Measurements from ENCODE around the gene SAPCD2. TPM values are rescaled to one million over a fixed set of nuclear protein-coding genes. Genes with fewer than 3 reads are reported as not detected.

The SAPCD2 gene
- total and polyA plus RNA-seq, 2 of the 4 experiments (the other 2 are of a cell fraction), result 3.4 to 4.9 TPM

DNA sequence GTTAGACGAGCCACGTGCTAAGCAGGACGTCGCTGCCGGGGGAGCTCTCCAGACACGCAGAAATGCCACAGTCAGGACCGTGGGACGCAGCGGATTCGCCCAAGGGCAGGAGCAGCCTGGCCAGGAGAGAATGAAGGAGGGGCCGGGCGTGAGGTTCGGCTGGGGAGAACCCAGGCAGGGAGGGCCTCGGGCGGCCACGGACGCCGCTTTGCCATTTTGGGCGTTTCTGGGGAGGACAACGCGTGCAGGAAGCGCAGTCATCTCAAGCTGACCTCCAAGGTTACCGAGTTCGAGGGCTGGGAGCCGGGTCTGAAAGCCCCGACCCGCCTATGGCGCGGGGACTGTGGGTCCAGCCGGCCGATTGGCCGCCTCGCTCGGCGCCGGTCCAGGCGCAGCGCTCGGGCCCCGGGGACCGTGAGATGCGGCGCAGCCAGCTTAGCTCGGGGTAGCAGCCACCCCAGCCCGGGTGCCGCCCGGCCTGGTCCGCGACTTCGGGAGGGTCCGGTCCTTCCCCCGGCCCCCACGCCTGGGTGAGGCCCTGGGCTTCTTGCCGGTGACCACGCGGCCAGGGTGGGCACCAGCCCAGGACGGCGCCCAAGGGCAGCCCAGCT lies 15.7 kb upstream of the SAPCD2 start:
- no peak overlapping the region for H2BK20ac ChIP-seq (ENCODE audit: low read depth, low read length)
- no TSS peak for BruUV-seq (replicated peaks)
- peaks cover 25 to 40% of the 10 kb centered on the region in 2 experiments for H3K79me1 ChIP-seq (ENCODE audit: low read depth in 1 of 2, low read length in 2 of 2)
- H3K27me3 ChIP-seq (ENCODE audit: control insufficient read depth, insufficient read depth, low read length), result no peaks in the 10 kb centered on the region
- peak overlapping the region; percentile 58 for H3K56ac ChIP-seq (ENCODE audit: extremely low read depth, insufficient read depth, low read length)
- H4K5ac ChIP-seq (ENCODE audit: low read depth, low read length), result peak overlapping the region; percentile 31; the same call in 1 of the 2 replicates
- DNase-seq (no peak), ATAC-seq (ENCODE audit: low read depth) (peak; percentile 7)
- peak overlapping the region; percentile 68 for H3K9ac ChIP-seq (ENCODE audit: low read depth, low read length)
- H3K14ac ChIP-seq (replicated peaks; ENCODE audit: low read depth, low read length), result peak overlapping the region; percentile 24
- ChIA-PET CTCF (interaction anchor here (0.9 to 1.0 kb wide), 3 partner anchors 19 to 39 kb away, joined by 3 to 4 read pairs (median 4); no protein-coding TSS in a partner anchor), POLR2A (ENCODE audit: unreplicated experiment) (interaction anchor here (0.6 kb wide), 1 partner anchor 9 kb away, joined by 4 read pairs; no protein-coding TSS in a partner anchor)
- peak overlapping the region; percentile 93 for H2AK5ac ChIP-seq (ENCODE audit: low read depth, low read length)
- in situ Hi-C loops (cut with MboI; ENCODE audit: low sequenced_read_pairs) (no loop called here), intact Hi-C loops (cut with micrococcal nuclease) (loop anchor here (1.0 kb wide), 1 partner anchor 16 kb away; the partner anchor contains the start of gene SAPCD2), dilution Hi-C loops (cut with HindIII; ENCODE audit: low sequenced_read_pairs, unreplicated experiment) (no loop called here)
- H3K18ac ChIP-seq (ENCODE audit: low read depth, low read length), result no peak overlapping the region
- H2BK15ac ChIP-seq (ENCODE audit: low read depth, low read length), result no peak overlapping the region
- H3K4ac ChIP-seq (ENCODE audit: low read depth, low read length), result peak overlapping the region; percentile 87
- no peaks in the 10 kb centered on the region for H4K20me1 ChIP-seq (ENCODE audit: insufficient read depth, low read length)
- no peaks in the 10 kb centered on the region for H3K9me3 ChIP-seq (ENCODE audit: control insufficient read depth, insufficient read depth, low read length)
- H2BK5ac ChIP-seq (ENCODE audit: low read depth, low read length, poor library complexity, severe bottlenecking), result peak overlapping the region; percentile 68
- peak overlapping the region; percentile 67 to 98 for H4K8ac ChIP-seq (ENCODE audit: low read depth in 2 of 2, low read length in 2 of 2)
- peak overlapping the region; percentile 46 for H3K27ac ChIP-seq (ENCODE audit: insufficient read depth, low read length)
- 7% methylated on average over 41 of the region's 58 CpGs; no CpG with 5 or more reads in 1 of the 2 experiments for WGBS, 2 experiments (ENCODE audit: extremely low coverage in 2 of 2, insufficient read length in 1 of 2)
- peak overlapping the region; percentile 52 for H3K4me2 ChIP-seq (ENCODE audit: low read depth, low read length)
- H4K91ac ChIP-seq (ENCODE audit: insufficient read depth, low read depth, low read length), result peak overlapping the region; percentile 73
- peak overlapping the region; percentile 72 for H2BK120ac ChIP-seq (ENCODE audit: low read depth, low read length)
- TF ChIP-seq RCOR1 (IDR thresholded peaks at IDR 0.05; ENCODE audit: insufficient replicate concordance, low read length), result no peak
- TF ChIP-seq USF2 (IDR thresholded peaks at IDR 0.05; ENCODE audit: low read depth, low read length), result no peak
- TF ChIP-seq MAFK (IDR thresholded peaks at IDR 0.05; ENCODE audit: low read depth, low read length), result no peak
- TF ChIP-seq MXI1 (IDR thresholded peaks at IDR 0.05; ENCODE audit: borderline replicate concordance, low read depth, low read length), result no peak
- TF ChIP-seq MAZ (IDR thresholded peaks at IDR 0.05; ENCODE audit: borderline replicate concordance, low read depth, low read length), result no peak
- no peak for TF ChIP-seq NFE2L2 (IDR thresholded peaks at IDR 0.05; ENCODE audit: low read depth, low read length)
- TF ChIP-seq, protein P1, sequence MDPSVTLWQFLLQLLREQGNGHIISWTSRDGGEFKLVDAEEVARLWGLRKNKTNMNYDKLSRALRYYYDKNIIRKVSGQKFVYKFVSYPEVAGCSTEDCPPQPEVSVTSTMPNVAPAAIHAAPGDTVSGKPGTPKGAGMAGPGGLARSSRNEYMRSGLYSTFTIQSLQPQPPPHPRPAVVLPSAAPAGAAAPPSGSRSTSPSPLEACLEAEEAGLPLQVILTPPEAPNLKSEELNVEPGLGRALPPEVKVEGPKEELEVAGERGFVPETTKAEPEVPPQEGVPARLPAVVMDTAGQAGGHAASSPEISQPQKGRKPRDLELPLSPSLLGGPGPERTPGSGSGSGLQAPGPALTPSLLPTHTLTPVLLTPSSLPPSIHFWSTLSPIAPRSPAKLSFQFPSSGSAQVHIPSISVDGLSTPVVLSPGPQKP (IDR thresholded peaks at IDR 0.05; ENCODE audit: borderline replicate concordance, low read depth, low read length), result no peak
- no peak; the same call in 1 of the 2 replicates for TF ChIP-seq CHD1 (IDR thresholded peaks at IDR 0.05; ENCODE audit: low read depth, low read length)
- TF ChIP-seq FOS (IDR thresholded peaks at IDR 0.05; ENCODE audit: low read depth, low read length), result no peak
- TF ChIP-seq POLR2A (IDR thresholded peaks at IDR 0.05; ENCODE audit: low read depth, low read length), result no peak
- TF ChIP-seq RFX5 (IDR thresholded peaks at IDR 0.05; ENCODE audit: low read depth, low read length), result no peak
- no peak for TF ChIP-seq CEBPB (IDR thresholded peaks at IDR 0.05; ENCODE audit: low read depth, low read length)
- TF ChIP-seq SMC3 (IDR thresholded peaks at IDR 0.05; ENCODE audit: low read depth, low read length), result no peak
- TF ChIP-seq, protein P2, sequence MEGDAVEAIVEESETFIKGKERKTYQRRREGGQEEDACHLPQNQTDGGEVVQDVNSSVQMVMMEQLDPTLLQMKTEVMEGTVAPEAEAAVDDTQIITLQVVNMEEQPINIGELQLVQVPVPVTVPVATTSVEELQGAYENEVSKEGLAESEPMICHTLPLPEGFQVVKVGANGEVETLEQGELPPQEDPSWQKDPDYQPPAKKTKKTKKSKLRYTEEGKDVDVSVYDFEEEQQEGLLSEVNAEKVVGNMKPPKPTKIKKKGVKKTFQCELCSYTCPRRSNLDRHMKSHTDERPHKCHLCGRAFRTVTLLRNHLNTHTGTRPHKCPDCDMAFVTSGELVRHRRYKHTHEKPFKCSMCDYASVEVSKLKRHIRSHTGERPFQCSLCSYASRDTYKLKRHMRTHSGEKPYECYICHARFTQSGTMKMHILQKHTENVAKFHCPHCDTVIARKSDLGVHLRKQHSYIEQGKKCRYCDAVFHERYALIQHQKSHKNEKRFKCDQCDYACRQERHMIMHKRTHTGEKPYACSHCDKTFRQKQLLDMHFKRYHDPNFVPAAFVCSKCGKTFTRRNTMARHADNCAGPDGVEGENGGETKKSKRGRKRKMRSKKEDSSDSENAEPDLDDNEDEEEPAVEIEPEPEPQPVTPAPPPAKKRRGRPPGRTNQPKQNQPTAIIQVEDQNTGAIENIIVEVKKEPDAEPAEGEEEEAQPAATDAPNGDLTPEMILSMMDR (conservative IDR thresholded peaks at IDR 0.05; ENCODE audit: low read depth, low read length), result no peak
- H2AK9ac ChIP-seq (replicated peaks; ENCODE audit: low read depth, low read length, poor library complexity), result peak overlapping the region; percentile 98
- peaks cover 12% of the 10 kb centered on the region; the same call in 1 of the 2 replicates for H3K36me3 ChIP-seq (ENCODE audit: control insufficient read depth, insufficient read depth, low read length)
- peak overlapping the region; percentile 30; the same call in 1 of the 2 replicates for H3K23ac ChIP-seq (ENCODE audit: low read depth, low read length)
- H2AFZ ChIP-seq (replicated peaks; ENCODE audit: low read length, poor library complexity), result peak overlapping the region; percentile 90
- peaks cover 15% of the 10 kb centered on the region for H3K4me1 ChIP-seq (ENCODE audit: control insufficient read depth, insufficient read depth, low read length)
- H3K4me3 ChIP-seq (ENCODE audit: insufficient read depth, low read depth, low read length), result peak overlapping the region; percentile 29
- peaks cover 6% of the 10 kb centered on the region for H3K9me1 ChIP-seq (ENCODE audit: insufficient read depth, low read length)
